Retinal pigment epithelial cell (primary cell): ENCODE data around the gene STRN3.

ENCODE experiments used
- DNase-seq: peaks from one replicate; pipeline ENCODE4 v3.0.0-alpha.2; 2010; ENCODE audit warnings: low read depth
- H3K4me3 ChIP-seq: 2 replicates; pipeline ENCODE4 v1.5.1; 2011; ENCODE audit warnings: mild to moderate bottlenecking, low read length, control low read depth, moderate library complexity
- TF ChIP-seq, protein P1 (sequence below): conservative IDR thresholded peaks from 2 replicates; pipeline ENCODE4 v1.5.1; 2011; ENCODE audit warnings: low read depth, low read length, control low read depth, inconsistent platforms

STRN3 gene

DNA sequence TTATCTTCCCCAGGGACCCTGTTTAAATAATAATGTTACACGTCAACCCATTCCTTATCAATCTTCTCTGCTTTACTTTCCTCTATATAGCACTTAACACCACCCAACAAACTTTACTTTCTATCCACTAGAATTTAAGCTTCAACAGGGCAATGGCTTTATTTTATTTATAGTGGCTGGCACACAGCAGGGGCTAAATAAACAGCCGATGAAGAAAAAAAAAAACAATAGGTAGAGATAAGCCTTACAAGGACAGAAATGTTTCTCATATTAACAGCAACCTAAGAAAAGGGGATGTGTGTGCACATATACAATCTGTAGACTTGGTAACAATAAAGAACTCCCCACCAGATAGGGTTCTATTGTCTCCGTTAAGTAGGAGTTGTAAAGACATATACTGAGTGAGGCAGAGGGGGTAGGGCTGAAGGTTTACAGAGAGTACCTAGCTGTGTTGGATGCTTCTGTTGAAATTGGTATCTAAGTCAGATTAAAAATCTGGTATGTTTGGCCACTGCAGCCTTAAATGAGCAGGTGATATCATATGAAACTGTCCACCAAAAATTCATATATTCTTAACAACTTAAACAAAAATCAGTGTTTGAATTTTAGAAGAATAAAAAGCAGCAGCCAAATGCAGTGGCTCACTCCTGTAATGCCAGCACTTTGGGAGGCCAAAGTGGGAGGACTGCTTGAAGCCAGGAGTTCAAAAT, 25.4 kb downstream of the STRN3 start:
- no peak for DNase-seq
- H3K4me3 ChIP-seq = no peak overlapping the region
- TF ChIP-seq, protein P1, sequence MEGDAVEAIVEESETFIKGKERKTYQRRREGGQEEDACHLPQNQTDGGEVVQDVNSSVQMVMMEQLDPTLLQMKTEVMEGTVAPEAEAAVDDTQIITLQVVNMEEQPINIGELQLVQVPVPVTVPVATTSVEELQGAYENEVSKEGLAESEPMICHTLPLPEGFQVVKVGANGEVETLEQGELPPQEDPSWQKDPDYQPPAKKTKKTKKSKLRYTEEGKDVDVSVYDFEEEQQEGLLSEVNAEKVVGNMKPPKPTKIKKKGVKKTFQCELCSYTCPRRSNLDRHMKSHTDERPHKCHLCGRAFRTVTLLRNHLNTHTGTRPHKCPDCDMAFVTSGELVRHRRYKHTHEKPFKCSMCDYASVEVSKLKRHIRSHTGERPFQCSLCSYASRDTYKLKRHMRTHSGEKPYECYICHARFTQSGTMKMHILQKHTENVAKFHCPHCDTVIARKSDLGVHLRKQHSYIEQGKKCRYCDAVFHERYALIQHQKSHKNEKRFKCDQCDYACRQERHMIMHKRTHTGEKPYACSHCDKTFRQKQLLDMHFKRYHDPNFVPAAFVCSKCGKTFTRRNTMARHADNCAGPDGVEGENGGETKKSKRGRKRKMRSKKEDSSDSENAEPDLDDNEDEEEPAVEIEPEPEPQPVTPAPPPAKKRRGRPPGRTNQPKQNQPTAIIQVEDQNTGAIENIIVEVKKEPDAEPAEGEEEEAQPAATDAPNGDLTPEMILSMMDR = no peak

DNA sequence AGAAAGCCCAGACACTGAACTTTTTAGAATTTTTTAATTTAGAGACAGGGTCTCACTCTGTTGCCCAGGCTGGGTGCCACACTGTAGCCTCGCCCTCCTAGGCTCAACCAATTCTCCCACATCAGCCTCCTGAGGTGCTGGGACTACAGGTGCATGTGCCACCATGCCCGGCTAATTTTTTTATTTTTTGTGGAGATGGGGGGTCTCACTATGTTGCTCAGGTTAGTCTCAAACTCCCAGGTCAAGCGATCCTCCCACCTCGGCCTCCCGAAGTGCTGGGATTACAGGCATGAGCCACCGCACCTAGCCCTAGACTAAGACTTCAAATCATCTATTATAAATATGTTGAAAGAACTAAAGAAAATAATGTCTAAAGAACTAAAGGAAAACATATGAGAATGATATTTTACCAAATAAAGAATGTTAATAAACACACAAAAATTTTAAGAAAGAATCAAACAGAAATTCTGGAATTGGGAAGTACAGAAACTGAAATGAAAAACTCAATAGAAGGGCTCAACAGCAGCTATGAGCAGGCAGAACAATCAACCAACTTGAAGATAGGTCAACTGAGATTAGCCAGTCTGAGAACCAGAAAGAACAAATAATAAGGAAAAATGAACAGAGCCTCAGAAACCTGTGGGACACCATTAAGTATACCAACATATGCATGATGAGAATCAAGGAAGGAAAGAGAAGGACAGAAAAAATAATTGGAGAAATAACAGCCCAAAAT, 27.0 kb downstream of the STRN3 start:
- no peak overlapping the region for H3K4me3 ChIP-seq
- TF ChIP-seq, protein P1 = no peak
- DNase-seq = no peak

DNA sequence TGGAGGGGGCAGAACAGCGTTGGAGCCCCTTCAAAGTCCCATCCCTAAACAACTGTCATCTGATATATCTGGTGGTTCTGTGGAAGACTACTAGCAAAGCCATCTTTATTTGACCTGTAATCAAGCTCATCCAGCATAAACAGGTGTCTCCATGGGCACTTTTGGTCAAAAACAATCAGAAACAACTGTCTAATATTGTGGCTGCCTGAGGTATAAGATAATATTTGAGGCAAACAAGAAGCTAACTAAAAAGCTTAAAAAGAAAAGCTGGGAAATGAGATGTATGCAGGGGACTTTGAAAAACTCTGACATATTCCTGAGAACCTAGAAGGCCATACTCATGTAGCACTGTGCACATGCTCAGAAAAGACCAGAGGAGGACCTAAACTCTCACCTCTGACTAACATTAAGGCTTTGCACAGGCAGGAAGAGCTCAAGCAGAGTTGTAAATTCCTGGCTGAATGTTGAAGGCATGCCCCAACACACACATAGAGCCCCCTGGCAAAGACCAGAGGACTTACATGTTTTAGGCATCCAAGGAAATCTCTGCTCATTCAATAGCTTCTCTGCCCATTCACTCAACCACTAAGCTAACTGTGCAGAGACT, 28.0 kb downstream of the STRN3 start:
- DNase-seq = no peak
- TF ChIP-seq, protein P1 = no peak
- H3K4me3 ChIP-seq = no peak overlapping the region

DNA sequence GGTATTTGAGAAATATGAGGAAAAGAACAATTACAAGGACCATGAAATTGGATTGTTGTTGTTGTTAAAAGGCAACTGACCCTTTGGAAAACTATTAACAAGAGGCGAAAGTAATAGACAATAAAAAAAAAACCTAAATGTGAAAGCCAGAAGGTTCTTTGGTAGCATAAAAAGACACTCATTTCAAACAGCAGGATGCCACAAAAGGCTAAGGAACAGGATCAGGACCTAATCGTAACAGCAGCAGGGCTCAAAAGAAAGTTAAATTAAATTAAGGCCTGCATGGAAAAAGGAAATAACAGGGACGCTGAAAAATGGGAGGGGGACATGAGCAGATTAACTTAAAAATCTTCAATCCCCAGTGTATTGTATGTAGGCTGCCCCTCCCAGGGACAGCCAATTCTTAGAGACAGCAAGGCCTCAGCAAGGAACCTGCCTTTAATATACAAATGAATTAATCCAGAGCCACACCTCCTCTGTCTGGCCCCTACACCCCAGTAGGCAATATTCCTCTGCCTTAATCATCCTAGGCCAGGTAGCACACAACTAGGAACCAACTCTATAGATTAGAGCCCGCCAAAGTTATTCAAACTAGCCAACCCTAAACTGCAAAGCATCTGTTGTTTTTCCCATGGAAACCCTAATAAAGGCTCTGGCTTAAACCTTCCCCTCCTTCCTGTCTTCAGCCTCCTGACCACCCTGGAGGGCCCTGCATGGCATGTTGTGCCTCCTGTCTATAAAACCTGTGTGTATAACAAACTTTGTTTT, 29.1 kb downstream of the STRN3 start:
- H3K4me3 ChIP-seq = no peak overlapping the region
- TF ChIP-seq, protein P1 = no peak
- no peak for DNase-seq

DNA sequence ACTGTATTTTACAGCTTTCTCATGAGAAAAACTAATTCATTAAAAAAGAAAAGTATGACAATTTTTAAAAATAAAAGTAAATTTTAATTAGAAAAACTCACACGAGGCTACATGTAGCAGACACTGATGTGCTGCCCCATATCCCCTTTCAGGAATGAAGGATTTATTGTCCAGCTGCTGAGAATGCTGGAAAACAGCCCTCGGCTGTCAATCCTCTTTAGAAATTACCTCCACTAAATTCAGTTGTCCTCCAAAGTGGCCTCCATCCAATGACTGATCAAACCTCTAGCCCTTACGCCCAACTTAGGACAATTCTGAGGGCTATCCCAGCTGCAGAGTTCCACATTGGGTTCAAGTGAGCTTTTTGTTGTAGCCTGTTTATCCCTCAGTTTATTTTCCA, 30.5 kb downstream of the STRN3 start:
- TF ChIP-seq, protein P1 = no peak
- no peak for DNase-seq
- no peak overlapping the region for H3K4me3 ChIP-seq

DNA sequence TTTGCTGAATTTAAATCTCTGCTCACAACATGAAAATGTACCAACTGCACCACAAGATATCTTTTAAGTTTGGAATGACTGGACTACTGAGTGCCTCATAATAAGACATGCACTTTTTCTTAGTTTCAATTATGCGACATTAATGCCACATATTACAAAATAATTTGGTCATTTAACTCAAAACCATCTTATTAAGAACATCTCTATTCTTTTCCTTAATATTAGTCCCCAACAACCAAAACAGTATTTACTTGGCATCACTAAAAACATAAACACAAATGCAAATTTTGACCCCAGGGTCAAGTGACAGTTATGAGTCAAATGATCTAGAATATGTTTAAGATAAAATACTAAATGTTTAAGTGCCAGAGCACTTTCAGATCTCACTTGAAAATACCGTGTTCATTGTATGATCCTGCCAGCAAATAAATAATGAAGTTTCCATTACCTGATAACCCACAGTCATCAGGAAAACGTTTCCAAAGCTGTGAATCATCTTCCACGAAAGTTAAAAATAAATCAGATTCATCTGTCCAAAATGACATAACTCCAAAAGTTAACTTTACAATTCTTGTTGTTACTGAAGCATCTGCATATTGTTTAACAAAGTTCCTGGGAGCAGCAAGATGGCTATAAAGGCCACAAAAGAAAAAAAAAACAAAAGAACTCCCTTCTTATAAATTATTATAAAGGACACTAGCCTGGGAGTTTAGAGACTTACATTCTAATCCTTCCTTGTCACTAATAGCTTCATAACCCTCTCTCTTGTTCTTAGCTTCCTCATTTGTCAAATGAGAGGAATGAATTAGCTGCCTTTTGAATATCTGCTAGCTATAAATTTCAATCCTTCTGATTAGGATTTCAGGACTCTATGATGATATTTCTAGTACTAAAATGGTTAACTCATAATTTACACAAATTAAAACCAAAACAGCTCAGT, 31.2 kb downstream of the STRN3 start:
- TF ChIP-seq, protein P1 = no peak
- no peak for DNase-seq
- H3K4me3 ChIP-seq = no peak overlapping the region
